ENCODE measurements around the gene MAML3.
A peak's percentile ranks its signal among the peaks of the same experiment; 100 is the strongest.

MAML3 gene

GRCh38 chr4:139848028-139848427 lies 306.0 kb downstream of the MAML3 start:
- TF ChIP-seq CTCF (IDR thresholded peaks at IDR 0.05; ENCODE audit: low read depth, low read length) = no peak
- no peak for DNase-seq (ENCODE audit: low read depth in 2 of 2)
- no peak overlapping the region for H3K4me3 ChIP-seq (replicated peaks in 1 of 2; ENCODE audit: low read depth in 2 of 2, low read length in 2 of 2)

GRCh38 chr4:139847602-139848001 lies 306.4 kb downstream of the MAML3 start:
- no peak overlapping the region for H3K4me3 ChIP-seq (replicated peaks in 1 of 2; ENCODE audit: low read depth in 2 of 2, low read length in 2 of 2)
- TF ChIP-seq CTCF (IDR thresholded peaks at IDR 0.05; ENCODE audit: low read depth, low read length) = no peak
- no peak for DNase-seq (ENCODE audit: low read depth in 2 of 2)

- no peak overlapping the region for H3K4me3 ChIP-seq (replicated peaks in 1 of 2; ENCODE audit: low read depth in 2 of 2, low read length in 2 of 2)
- TF ChIP-seq CTCF (IDR thresholded peaks at IDR 0.05; ENCODE audit: low read depth, low read length) = no peak
- no peak for DNase-seq (ENCODE audit: low read depth in 2 of 2)
Measured at GRCh38 chr4:139846766-139847165, 307.2 kb downstream of the MAML3 start.

GRCh38 chr4:139845453-139846093 lies 308.4 kb downstream of the MAML3 start:
- no peak overlapping the region for H3K4me3 ChIP-seq (replicated peaks in 1 of 2; ENCODE audit: low read depth in 2 of 2, low read length in 2 of 2)
- no peak for DNase-seq (ENCODE audit: low read depth in 2 of 2)
- TF ChIP-seq CTCF (IDR thresholded peaks at IDR 0.05; ENCODE audit: low read depth, low read length) = no peak

GRCh38 chr4:139844459-139845036 lies 309.4 kb downstream of the MAML3 start:
- peak in 1 of 2 donors; percentile 5 for DNase-seq (ENCODE audit: low read depth in 2 of 2)
- H3K4me3 ChIP-seq (replicated peaks in 1 of 2; ENCODE audit: low read depth in 2 of 2, low read length in 2 of 2) = no peak overlapping the region
- no peak for TF ChIP-seq CTCF (IDR thresholded peaks at IDR 0.05; ENCODE audit: low read depth, low read length)

- DNase-seq (ENCODE audit: low read depth in 2 of 2) = peak in 1 of 2 donors; percentile 49
- no peak for TF ChIP-seq CTCF (IDR thresholded peaks at IDR 0.05; ENCODE audit: low read depth, low read length)
- H3K4me3 ChIP-seq (replicated peaks in 1 of 2; ENCODE audit: low read depth in 2 of 2, low read length in 2 of 2) = no peak overlapping the region
Measured at GRCh38 chr4:139844057-139844456, 309.9 kb downstream of the MAML3 start.
